Measurements from ENCODE around the gene TMEM79.

The TMEM79 gene

GRCh38 chr1:156262461-156263287 lies 21.5 kb upstream of the TMEM79 start:
- DNase-seq (ENCODE audit: low read depth in 2 of 2) = no peak

- no peak for DNase-seq (ENCODE audit: low read depth in 2 of 2)
These were observed 20.9 kb upstream of the TMEM79 start for GRCh38 chr1:156263288-156263655.

- DNase-seq (ENCODE audit: low read depth in 2 of 2) = no peak
These were observed 18.1 kb upstream of the TMEM79 start for GRCh38 chr1:156266051-156266450.

- DNase-seq (ENCODE audit: low read depth in 2 of 2) = no peak
These were observed 15.8 kb upstream of the TMEM79 start for GRCh38 chr1:156268336-156268735.

GRCh38 chr1:156270314-156270713 lies 13.8 kb upstream of the TMEM79 start:
- no peak for DNase-seq (ENCODE audit: low read depth in 2 of 2)

GRCh38 chr1:156276532-156276931 lies 7.6 kb upstream of the TMEM79 start:
- DNase-seq (ENCODE audit: low read depth in 2 of 2) = no peak

GRCh38 chr1:156276966-156277381 lies 7.2 kb upstream of the TMEM79 start:
- DNase-seq (ENCODE audit: low read depth in 2 of 2) = no peak

- DNase-seq (ENCODE audit: low read depth in 2 of 2) = no peak
These were observed 4.3 kb upstream of the TMEM79 start for GRCh38 chr1:156279837-156280236.

GRCh38 chr1:156281281-156281680 lies 2.8 kb upstream of the TMEM79 start:
- peak in 1 of 2 experiments; percentile 45 for DNase-seq (ENCODE audit: low read depth in 2 of 2)

GRCh38 chr1:156281693-156282478 lies 2.2 kb upstream of the TMEM79 start:
- DNase-seq (ENCODE audit: low read depth in 2 of 2) = peak in 1 of 2 experiments; percentile 26

- peak; percentile 88 to 94 for DNase-seq (ENCODE audit: low read depth in 2 of 2)
These were observed 1.5 kb upstream of the TMEM79 start, which contains the start of gene SMG5 for GRCh38 chr1:156282479-156283222. Gene SMG5, minus strand, starts transcription at chr1:156282825. Its CDS starts 145 bp downstream, at chr1:156282680.

GRCh38 chr1:156283521-156283920 lies 604 bp upstream of the TMEM79 start:
- DNase-seq (ENCODE audit: low read depth in 2 of 2) = no peak

GRCh38 chr1:156284757-156285156 lies 632 bp downstream of the TMEM79 start:
- DNase-seq (ENCODE audit: low read depth in 2 of 2) = no peak

GRCh38 chr1:156285437-156285836 lies 1.3 kb downstream of the TMEM79 start:
- no peak for DNase-seq (ENCODE audit: low read depth in 2 of 2)

- DNase-seq (ENCODE audit: low read depth in 2 of 2) = no peak
These were observed 1.9 kb downstream of the TMEM79 start for GRCh38 chr1:156286061-156286460.

GRCh38 chr1:156289857-156290256 lies 5.7 kb downstream of the TMEM79 start:
- DNase-seq (ENCODE audit: low read depth in 2 of 2) = no peak

GRCh38 chr1:156291226-156292061 lies 7.3 kb downstream of the TMEM79 start:
- DNase-seq (ENCODE audit: low read depth in 2 of 2) = no peak

- DNase-seq (ENCODE audit: low read depth in 2 of 2) = no peak
These were observed 8.9 kb downstream of the TMEM79 start for GRCh38 chr1:156293098-156293434.

- DNase-seq (ENCODE audit: low read depth in 2 of 2) = no peak
These were observed 9.8 kb downstream of the TMEM79 start for GRCh38 chr1:156293895-156294294.

- peak; percentile 14 to 37 for DNase-seq (ENCODE audit: low read depth in 2 of 2)
These were observed 11.3 kb downstream of the TMEM79 start, which contains the start of gene GLMP for GRCh38 chr1:156295391-156295947. Gene GLMP, minus strand, starts transcription at chr1:156295679. Its CDS starts 34 bp downstream, at chr1:156295645.

GRCh38 chr1:156298852-156299357 lies 14.8 kb downstream of the TMEM79 start, which contains the start of gene VHLL:
Gene VHLL, minus strand, starts transcription at chr1:156299307. Its CDS starts 118 bp downstream, at chr1:156299189.
- no peak for DNase-seq (ENCODE audit: low read depth in 2 of 2)
